Hematopoietic multipotent progenitor cell (in vitro differentiated cells): ENCODE data around the gene CDYL2. TPM values are rescaled to one million over a fixed set of nuclear protein-coding genes. Genes with fewer than 3 reads are reported as not detected.
"Not testable (repeated sequence)": the region's sequence is repeated elsewhere in the genome, so short reads cannot be mapped to it uniquely, and the experiment has no call there.

Experiments
- DNase-seq, 3 donors: peaks; one replicate each; pipeline ENCODE4 v3.0.0-alpha.2; 2011 to 2015; ENCODE audit warnings: low read depth in 2 of 3, low spot score in 2 of 3
- total RNA-seq: library from RNA; depleted of rRNA; stranded (reverse); fragments of >200 nt; gene quantifications from one replicate; pipeline ENCODE4 v1.2.3, GENCODE V29; 2012

CDYL2 gene
- total RNA-seq, 1 donor = 13.5 TPM

- not testable (repeated sequence) for DNase-seq
These were observed 154.1 kb downstream of the CDYL2 start for GRCh38 chr16:80650281-80650680.

- no peak for DNase-seq
These were observed 164.1 kb downstream of the CDYL2 start for GRCh38 chr16:80640316-80640715.

- no peak for DNase-seq
These were observed 164.8 kb downstream of the CDYL2 start for GRCh38 chr16:80639636-80640035.

GRCh38 chr16:80637621-80638020 lies 166.8 kb downstream of the CDYL2 start:
- DNase-seq = no peak

GRCh38 chr16:80631581-80631980 lies 172.8 kb downstream of the CDYL2 start:
- no peak for DNase-seq

GRCh38 chr16:80628254-80628653 lies 176.1 kb downstream of the CDYL2 start:
- no peak for DNase-seq

GRCh38 chr16:80627108-80627507 lies 177.3 kb downstream of the CDYL2 start:
- no peak for DNase-seq

GRCh38 chr16:80623376-80623775 lies 181.0 kb downstream of the CDYL2 start:
- no peak for DNase-seq

GRCh38 chr16:80622007-80622406 lies 182.4 kb downstream of the CDYL2 start:
- DNase-seq = no peak

GRCh38 chr16:80620736-80621605 lies 183.4 kb downstream of the CDYL2 start:
- no peak for DNase-seq

- no peak for DNase-seq
These were observed 184.6 kb downstream of the CDYL2 start for GRCh38 chr16:80619824-80620223.

GRCh38 chr16:80618862-80619648 lies 185.3 kb downstream of the CDYL2 start:
- no peak for DNase-seq

- DNase-seq = no peak
These were observed 188.0 kb downstream of the CDYL2 start for GRCh38 chr16:80616362-80616761.

GRCh38 chr16:80615735-80616134 lies 188.7 kb downstream of the CDYL2 start:
- no peak for DNase-seq

GRCh38 chr16:80614908-80615671 lies 189.3 kb downstream of the CDYL2 start:
- DNase-seq = no peak

GRCh38 chr16:80612461-80613017 lies 191.9 kb downstream of the CDYL2 start:
- DNase-seq = no peak

GRCh38 chr16:80611930-80612327 lies 192.5 kb downstream of the CDYL2 start:
- no peak for DNase-seq

GRCh38 chr16:80611171-80611929 lies 193.0 kb downstream of the CDYL2 start:
- DNase-seq = no peak

GRCh38 chr16:80610481-80611156 lies 193.8 kb downstream of the CDYL2 start:
- no peak for DNase-seq
